ENCODE data around the gene FERMT2. TPM values are rescaled to one million over a fixed set of nuclear protein-coding genes. Genes with fewer than 3 reads are reported as not detected.
A peak's percentile ranks its signal among the peaks of the same experiment; 100 is the strongest.
"Not testable (repeated sequence)": the region's sequence is repeated elsewhere in the genome, so short reads cannot be mapped to it uniquely, and the experiment has no call there.

The FERMT2 gene
- polyA plus RNA-seq, 12 donors = 72.2 to 147 (median 105) TPM; not detected in 1

DNA sequence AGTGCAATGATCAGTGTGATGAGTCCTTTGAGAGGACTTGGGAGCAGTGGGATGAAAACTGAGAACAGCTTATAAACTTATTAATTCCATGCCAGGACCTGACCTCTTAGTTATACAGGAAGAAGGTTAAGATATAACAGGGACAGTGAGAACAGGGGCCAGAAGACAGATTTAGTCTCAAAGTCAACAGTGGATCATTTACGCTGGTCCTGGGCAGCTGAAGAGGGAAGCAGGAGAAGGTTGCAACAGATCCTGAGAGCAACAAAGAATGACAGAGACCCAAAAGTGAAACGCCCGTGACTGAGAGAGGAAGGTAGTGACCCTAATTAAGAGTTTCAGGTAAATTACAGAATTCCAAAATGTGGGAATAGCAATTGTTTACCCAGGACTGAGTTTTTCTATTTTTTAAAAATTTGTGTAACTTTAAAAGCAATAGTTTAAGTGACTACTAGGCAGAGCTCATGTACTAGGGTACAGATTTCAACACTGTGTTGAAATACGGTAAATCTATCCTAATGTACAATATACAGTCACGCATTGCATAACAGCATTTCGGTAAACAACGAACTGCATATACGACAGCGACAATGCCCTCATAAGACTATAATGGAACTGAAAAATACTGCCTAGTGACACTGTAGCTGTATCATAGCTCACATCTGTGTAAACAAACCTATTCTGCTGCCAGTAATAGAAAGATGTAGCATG lies 81.8 kb downstream of the FERMT2 start:
- DNase-seq = no peak

DNA sequence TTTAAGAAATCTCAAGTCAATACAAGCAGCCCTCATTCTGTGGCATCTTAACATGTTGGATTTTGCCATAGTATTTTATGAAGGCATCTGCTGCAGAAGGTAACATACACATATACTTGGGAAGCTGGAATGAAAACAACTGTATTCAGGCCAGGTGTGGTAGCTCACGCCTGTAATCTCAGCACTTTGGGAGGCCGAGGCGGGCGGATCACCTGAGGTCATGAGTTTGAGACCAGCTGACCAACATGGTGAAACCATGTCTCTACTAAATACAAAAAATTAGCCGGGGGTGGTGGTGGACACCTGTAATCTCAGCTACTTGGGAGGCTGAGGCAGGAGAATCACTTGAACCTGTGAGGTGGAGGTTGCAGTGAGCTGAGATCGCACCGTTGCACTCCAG lies 86.0 kb downstream of the FERMT2 start:
- not testable (repeated sequence) for DNase-seq

DNA sequence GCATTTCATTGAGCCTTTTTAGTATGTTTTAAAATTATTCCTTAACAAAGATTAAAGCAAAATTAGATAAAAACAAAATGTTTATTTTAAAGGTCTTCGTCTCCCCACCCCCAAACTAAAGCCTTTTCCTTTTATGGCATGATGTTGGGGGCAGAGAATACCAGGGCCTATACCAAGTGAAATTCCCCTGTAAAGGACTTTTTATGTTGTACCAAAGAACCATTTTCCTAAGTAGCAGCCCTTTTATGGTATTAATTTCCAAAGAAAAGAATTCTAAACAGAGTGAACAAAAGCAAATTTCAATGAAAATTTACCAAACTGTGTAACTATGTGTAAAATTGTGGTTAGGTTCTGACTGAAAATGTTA lies 87.5 kb downstream of the FERMT2 start:
- no peak for DNase-seq

DNA sequence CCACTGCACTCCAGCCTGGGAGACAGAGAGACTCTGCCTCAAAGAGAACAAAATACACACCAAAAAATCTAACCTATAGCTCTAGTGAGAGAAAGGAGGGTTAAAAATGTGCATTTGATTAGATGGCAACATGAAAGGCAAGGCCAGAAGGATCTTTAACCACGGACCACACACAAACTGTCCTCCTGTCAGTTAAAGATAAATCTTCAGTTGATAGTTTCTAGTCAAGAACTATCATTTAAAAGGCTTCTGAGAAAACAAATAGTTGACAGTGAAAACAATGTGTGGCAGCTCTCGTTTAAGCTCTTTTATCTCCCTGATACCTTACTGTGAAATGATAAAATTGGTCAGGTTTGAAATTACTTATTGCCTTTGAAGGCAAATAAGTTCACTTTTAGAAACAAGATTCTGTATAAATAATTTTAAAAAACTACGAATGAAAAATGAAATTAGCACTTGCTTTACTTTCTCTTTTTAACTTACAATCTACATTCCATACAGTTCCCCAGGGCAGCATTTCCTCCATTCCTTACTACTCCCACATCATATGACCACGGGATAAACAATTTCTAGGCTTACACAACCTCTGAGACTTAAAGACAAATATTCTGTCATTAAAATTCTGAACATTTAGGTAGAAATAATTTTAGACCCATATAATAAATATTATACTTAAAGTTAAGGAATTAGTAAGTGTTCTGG lies 88.1 kb downstream of the FERMT2 start:
- DNase-seq = no peak

DNA sequence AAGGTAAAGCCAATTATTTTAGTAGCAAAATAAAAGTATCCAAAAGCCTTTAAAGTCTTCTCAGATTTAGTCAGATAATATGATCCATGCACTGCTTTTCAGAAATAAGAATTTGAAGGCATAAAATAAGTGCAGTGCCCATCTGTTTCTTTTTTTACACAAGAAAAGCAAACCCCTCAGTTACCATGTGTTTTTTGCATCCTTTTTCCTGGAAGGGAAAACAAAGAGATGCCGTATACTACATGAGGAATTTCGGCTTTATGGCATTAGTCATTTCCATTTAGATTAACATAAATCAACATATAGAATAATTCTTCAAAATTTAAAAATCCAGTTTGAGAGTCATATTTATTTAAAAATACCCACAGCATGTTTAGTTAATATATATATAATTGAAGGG lies 89.4 kb downstream of the FERMT2 start:
- DNase-seq = no peak

DNA sequence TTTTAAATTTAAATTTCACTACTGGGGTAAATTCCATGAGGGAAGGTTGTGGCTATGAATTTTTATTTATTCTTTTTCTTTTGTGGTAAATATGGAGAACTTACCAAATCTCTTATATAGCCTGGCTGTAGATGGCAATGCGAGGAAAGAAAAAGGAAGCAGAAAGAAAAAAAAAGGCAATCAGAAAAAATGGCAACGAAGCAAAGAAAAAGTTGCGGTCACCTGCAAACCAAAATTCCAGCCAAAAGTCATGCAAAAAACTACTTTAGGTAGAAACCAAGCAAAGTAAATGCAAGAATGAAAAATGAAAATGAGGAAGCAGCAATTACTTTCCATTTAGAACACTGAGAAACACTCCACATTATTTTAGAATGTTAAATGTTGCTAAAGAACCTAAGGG lies 89.9 kb downstream of the FERMT2 start:
- DNase-seq = no peak

DNA sequence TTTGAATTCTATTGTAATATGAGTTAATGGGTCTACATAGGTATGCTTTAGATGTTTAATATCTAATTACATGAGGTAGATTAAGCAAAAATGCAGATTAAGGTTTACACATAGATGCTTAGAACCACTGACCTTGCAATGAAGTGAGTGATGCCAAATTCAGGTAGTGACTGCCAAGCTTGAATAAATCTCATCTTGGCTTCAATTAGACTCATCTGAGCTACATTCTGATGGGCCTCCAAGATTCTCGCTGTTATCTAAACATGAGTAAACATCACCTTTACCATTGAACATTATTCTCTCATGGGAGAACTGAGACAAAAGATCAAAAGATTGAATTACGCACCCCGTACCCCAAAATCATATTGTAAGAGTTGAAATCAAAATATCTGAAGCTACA lies 90.6 kb downstream of the FERMT2 start:
- no peak for DNase-seq

DNA sequence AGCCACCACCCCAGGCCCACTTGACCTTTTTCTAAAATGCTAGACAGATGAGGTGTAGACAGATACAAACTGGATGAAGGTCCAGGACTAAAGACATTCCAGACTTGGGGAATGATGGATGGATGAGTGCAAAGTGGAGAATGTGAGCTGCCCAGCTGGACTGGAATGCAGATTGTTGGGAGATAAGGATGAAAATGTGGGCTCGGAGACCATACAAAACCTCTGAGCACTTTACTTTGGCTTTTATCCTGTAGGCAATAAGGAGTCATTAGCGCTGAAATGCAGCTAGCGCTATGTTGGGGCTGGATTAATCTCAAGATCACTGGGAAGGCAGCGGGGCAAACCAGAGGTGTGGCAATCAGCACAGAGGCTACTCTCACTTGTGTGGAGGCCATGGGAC lies 94.7 kb downstream of the FERMT2 start:
- DNase-seq = no peak

DNA sequence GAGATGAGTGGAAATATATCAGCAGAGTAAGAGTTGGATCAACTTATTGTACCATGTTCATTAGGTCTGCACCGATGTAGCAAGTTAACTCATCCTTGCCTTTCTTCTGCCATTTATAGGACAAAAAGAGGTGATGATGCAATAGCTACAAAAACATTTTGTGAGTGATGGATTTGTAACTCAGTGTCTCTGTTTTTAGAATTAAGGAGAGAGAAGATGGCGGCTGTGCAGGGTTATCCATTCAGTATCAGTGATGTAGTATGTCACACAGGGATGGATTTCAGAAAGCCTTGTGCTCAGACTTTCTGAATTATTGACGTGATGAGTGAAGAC lies 97.4 kb downstream of the FERMT2 start:
- DNase-seq = no peak

DNA sequence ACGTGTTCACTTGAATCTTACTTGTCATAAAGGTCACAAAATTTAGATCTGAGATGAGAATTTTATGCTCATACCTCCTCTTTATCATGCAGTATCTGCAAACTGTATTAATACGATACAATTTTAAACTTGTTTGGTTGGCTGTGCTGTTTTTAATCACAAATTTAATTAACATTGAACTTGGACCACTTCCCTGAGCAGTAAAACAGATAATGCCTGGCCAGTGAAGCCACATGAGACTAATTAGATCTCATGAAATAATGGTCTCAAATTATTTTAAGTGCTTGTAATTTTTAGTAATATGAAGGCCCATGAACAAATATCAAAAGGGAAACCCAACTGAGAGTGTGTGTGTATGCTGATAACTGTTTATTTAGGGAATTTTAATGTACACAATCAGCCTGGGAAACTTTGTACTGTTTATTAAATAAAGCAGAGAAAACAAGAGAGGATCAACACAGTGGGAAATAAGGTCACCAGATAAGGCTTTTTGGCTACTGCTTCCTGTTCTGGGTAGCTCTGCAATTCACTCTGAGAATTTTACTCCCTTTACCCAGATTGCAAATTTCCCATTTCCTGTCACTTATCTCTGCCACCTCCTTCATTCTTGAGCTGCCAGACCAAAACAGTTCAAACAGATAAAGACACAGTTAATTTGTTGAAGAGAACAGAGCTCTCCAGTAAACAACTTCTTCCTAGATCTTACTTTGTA lies 97.9 kb downstream of the FERMT2 start:
- no peak for DNase-seq

DNA sequence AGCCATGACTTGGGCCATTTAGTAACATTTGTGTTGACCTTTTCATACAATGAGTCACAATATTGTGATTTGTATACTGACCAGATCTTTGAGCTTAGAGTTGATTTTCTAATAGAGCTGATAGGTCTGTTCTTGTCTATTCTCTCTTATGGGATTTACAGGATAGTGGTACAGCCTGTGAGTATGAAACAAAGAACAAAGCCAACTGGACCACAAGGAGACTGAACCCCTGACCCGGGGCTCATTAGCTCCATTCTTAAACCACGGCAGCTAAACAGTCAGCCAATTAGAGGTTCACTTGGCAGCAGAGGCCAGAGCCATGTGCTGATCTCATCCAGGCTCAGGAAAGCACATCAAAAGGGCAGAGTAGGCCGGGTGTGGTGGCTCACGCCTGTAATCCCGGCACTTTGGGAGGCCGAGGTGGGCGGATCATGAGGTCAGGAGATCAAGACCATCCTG lies 100.4 kb downstream of the FERMT2 start:
- DNase-seq = no peak

DNA sequence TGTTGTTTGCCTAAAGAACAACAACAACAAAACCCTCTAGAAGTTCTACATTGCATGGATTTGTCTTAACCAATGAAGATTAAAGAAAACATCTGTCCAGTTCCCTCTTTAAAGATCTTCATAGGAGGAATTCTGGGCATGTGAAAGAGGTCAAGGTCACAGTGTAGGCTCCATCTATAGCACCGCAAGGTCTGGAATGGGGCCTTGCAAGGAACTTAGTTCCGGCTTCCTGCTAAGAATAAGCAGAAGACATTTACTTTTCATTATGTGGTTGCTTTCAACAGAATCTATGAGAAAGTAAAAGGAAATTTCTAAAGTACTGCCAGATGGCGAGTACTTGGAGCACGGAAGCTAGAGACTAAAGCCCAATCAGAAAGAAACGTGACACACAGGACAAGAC lies 102.2 kb downstream of the FERMT2 start:
- no peak for DNase-seq

DNA sequence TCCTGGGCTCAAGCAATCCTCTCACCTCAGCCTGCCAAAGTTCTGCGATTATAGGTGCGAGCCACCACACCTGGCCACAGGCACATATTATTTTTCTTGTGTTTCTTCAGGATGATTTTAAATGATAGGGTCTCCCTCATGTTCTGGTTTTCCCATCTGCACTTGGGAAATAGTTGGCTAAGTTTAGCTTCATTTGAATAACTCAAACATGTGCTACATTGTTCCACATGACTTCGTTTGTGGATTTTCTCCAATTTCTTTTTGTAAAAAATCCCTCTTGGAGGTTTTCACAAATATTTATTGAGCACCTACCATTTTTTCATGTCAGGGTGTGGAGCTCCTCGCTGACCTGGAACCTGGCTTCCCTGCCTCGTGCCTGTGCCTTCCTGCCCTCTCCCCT lies 104.3 kb downstream of the FERMT2 start:
- DNase-seq = no peak

DNA sequence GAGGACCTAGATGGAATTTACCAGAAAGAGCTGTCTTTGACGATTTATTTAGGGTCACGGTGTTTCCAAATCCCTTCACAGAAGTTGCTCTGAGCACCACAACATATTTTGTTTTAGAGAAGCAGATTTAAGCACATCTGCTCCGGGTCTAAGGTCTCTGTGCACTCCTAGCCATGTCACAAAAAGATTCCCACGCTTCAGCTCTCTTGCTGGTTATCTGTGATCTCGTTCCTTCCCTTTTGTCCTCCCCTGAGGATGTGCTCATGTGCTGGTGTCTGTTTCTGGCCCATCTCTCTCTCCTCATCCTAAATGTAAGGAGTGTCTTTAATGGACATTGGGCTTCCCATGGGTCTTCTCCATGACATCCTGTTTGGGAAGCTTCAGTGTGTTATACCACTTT lies 105.8 kb downstream of the FERMT2 start:
- DNase-seq = no peak

DNA sequence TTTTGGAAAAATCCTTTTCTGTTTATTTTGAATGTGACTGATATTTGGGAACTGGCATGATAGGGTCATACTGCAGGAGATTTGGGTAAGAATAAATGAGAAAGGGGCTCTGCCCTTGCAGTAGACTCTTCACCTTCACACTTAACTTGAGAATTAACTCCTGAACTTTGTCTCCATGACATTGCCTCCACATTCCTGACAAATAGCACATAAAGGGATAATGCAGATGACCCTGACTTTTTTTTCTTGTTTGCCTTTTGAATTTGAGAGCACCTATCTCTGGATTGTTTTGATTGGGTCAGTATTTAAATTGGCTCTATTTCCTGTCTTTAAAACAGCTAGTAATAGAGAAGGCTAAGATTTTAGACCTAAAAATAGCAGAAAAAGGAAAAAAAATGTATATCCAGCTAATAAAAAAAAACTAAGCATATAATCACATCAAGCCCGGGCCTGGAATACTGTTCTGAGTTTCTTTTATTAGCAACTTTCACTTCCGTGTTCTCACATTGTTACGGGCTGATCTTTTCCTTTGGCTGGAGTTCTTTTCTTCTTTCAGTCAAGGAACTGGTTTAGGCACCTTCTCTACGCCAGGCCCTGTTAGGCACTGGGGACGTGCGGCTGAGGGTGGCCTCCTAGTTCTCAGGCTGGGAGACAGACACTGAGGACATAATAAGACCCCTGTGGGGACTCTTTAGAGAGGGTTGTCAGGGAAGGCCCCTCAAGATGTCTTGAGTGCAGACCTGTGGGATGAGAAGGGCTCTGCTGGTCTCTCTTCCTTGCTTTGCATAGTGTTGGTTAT lies 106.4 kb downstream of the FERMT2 start:
- DNase-seq = peak; percentile 37

DNA sequence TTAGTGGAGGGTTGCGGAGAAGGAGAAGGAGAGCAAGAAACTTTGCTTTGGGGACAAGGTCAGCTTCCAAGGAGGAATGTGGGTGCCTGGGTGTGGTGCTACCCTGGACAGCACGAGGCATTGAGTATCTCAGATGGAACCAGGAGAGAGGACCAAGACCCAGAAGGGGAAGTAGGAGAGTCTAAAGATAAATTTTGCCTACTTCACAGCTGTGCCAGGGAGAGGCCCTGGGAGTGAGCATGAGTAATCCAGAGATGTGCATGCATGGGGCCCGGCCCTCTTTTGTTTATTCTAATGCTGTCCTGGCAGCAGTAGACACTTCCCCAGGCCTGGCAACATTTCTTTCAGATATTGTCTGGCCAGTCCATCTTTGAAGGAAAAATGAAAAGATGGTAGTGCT lies 110.0 kb downstream of the FERMT2 start:
- no peak for DNase-seq

DNA sequence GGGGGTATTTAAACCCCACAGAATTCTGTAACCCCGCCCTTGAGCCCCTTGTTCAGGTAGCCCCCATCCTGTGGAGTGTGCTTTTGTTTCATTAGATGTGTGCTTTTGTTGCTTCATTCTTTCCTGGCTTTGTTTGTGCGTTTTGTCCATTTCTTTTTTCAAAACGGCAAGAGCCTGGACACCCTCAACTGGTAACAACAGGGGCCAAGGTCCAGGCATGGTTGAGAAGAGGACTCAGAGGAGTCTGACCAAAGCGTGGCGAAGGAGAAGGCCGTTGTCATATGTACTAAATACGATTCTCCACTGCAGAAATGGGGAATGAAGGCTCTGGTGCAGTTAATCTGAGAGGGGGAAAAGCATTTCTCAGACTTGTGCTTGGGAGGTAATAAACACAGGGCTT lies 113.4 kb downstream of the FERMT2 start:
- DNase-seq = no peak

DNA sequence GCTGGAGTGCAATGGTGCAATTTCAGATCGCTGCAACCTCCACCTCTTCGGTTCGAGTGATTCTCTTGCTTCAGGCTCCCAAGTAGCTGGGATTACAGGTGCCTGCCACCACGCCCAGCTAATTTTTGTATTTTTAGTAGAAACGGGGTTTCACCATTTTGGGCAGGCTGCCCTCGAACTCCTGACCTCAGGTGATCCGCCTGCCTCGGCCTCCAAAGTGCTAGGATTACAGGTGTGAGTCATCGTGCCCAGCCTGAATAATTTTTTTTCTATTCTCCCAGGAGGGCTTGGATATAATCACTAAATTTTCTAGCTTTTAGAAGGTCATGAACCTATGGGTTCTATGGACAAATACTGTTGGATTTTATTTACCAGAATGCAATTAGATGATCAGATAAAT lies 114.8 kb downstream of the FERMT2 start:
- no peak for DNase-seq

DNA sequence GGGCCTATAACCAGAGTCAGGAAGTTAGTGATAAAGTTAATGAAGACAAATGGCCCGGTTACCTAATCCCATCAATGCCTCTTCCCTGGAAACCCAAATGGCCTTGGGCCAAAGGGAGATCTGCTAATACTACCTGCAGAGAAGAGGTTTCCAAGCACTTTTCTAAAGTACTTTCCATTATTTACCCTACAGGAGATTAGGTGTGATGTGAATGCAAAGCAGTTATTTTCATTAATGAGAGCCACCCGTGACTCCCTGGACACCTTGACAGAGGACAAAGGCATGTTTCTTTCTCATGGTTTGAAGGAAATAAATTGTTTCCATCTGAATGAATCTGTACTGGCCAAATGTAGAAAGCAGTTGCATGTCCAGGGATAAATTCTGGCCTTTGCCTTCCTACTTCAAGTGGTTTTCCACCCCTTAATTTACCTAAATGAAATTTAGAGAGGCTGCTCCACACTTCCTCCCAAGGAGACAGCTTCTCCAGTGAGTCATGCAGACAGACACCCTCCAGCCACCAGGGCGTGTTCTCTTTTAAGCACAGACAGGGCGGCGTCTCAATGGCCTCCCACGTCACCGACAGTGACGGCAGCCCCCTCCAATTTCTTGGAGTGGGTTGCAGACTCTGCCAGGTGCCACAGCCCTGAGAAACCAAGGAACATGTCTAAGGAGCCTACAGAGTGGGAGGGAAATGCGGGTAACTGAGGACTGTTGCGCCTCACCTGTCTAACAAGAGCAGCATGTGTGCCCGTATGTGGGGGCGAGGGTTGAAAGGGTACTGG lies 115.5 kb downstream of the FERMT2 start:
- DNase-seq = no peak

DNA sequence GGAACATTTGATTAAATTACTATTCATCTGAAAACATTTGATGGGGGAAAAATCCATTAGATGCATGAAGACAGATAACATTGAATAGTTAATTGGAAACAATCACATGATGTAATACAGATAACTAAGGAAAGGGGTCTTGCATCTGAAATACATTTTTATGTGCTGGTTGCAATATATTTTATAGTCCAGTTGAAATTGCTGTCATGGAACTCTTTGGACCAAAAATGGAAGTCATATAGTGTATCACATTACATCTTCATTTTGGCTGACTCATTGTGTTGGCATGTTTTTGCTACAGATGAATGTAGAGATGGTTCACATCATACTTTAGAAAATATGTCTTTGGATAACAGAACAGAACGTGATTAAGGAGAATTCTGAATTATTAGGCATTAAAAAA lies 116.4 kb downstream of the FERMT2 start:
- peak; percentile 38 for DNase-seq

DNA sequence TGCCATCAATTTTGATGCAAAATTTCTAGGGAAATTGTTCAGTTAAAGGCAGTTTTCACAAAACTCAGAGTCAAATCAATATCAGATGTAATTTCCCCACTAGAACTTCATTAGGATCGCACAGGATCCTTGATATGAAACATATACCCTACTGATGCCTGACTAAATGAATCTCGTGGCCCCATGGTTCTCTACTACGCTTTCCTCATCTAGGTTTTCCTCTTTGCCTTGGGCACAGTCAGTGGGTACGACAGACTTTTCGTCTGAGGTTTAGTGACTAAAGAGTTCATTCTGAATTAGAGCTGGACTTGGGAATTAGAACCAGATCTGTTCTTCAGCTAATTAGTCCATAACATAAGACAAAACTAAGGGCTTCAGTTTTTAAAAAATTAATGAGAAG lies 117.0 kb downstream of the FERMT2 start:
- DNase-seq = no peak
